Osteoblast (primary cell): ENCODE data around the gene MTFP1. TPM values are rescaled to one million over a fixed set of nuclear protein-coding genes. Genes with fewer than 3 reads are reported as not detected.

ENCODE experiments used
- DNase-seq: peaks from one replicate; pipeline ENCODE4 v3.0.0; 2011; ENCODE audit warnings: low spot score, mixed read lengths; ENCODE audit not compliant: insufficient read length; ENCODE audit errors: missing footprints
- H2AFZ ChIP-seq: 2 replicates; pipeline ENCODE4 v1.6.0; 2011; ENCODE audit warnings: mild to moderate bottlenecking, low read length
- H3K27ac ChIP-seq: 2 replicates; pipeline ENCODE4 v1.5.1; 2011; ENCODE audit warnings: mild to moderate bottlenecking, low read depth, low read length, moderate library complexity
- H3K27me3 ChIP-seq: 2 replicates; pipeline ENCODE4 v1.6.0; 2012; ENCODE audit warnings: mild to moderate bottlenecking, control low read depth, inconsistent platforms, low read length, moderate library complexity; ENCODE audit not compliant: insufficient read depth
- H3K36me3 ChIP-seq: 2 replicates; pipeline ENCODE4 v1.5.1; 2011; ENCODE audit warnings: mild to moderate bottlenecking, low read length, control low read depth, moderate library complexity; ENCODE audit not compliant: insufficient read depth
- H3K4me1 ChIP-seq: 2 replicates; pipeline ENCODE4 v1.5.1; 2011; ENCODE audit warnings: mild to moderate bottlenecking, low read length, control low read depth, moderate library complexity; ENCODE audit not compliant: insufficient read depth
- H3K4me2 ChIP-seq: 2 replicates; pipeline ENCODE4 v1.6.0; 2011; ENCODE audit warnings: mild to moderate bottlenecking, low read length; ENCODE audit not compliant: insufficient read depth
- H3K4me3 ChIP-seq: fragments of 200-600 bp; sonication (generic); 3 replicates; pipeline ENCODE4 v1.5.1; 2012; ENCODE audit warnings: mild to moderate bottlenecking, low read length, inconsistent platforms; ENCODE audit not compliant: insufficient read depth
- H3K79me2 ChIP-seq: 2 replicates; pipeline ENCODE4 v1.6.0; 2012; ENCODE audit warnings: mild to moderate bottlenecking, low read length, control low read depth, inconsistent platforms; ENCODE audit not compliant: insufficient read depth
- H3K9me3 ChIP-seq: 2 replicates; pipeline ENCODE4 v1.5.1; 2011; ENCODE audit warnings: low read depth, low read length, control low read depth
- H4K20me1 ChIP-seq: 2 replicates; pipeline ENCODE4 v1.6.0; 2012; ENCODE audit warnings: mild to moderate bottlenecking, low read length, control low read depth; ENCODE audit not compliant: insufficient read depth
- CTCF ChIP-seq: IDR thresholded peaks from 2 replicates; pipeline ENCODE4 v1.5.1; 2011; ENCODE audit warnings: mild to moderate bottlenecking, low read depth, low read length, moderate library complexity; ENCODE audit errors: extremely low read depth
- total RNA-seq: library from RNA; depleted of rRNA; stranded (reverse); fragments of >200 nt; gene quantifications from 2 replicates; pipeline ENCODE4 v1.2.3, GENCODE V29; 2012

Gene MTFP1
- total RNA-seq, 1 donor: 6.9 TPM

- no peak for TF ChIP-seq CTCF
- H3K4me2 ChIP-seq: no peak overlapping the region
- no peaks in the 10 kb centered on the region for H4K20me1 ChIP-seq
- peaks cover 14% of the 10 kb centered on the region for H3K4me1 ChIP-seq
- DNase-seq: no peak
- H3K36me3 ChIP-seq: no peaks in the 10 kb centered on the region
- H3K4me3 ChIP-seq: no peak overlapping the region
- no peak overlapping the region for H2AFZ ChIP-seq
- no peaks in the 10 kb centered on the region for H3K9me3 ChIP-seq
- H3K27me3 ChIP-seq: peaks cover 10% of the 10 kb centered on the region
- no peaks in the 10 kb centered on the region for H3K79me2 ChIP-seq
- H3K27ac ChIP-seq: no peak overlapping the region
Measured at GRCh38 chr22:30439226-30439625, 13.7 kb downstream of the MTFP1 start.

- Histone ChIP-seq H4K20me1 (no peaks in the 10 kb centered on the region), H3K9me3 (no peaks in the 10 kb centered on the region), H3K4me2 (no peak overlapping the region), H3K36me3 (no peaks in the 10 kb centered on the region), H3K4me1 (peaks cover 15% of the 10 kb centered on the region), H3K79me2 (no peaks in the 10 kb centered on the region), H3K4me3 (no peak overlapping the region), H2AFZ (no peak overlapping the region), H3K27ac (no peak overlapping the region), H3K27me3 (peaks cover 10% of the 10 kb centered on the region)
- no peak for TF ChIP-seq CTCF
- no peak for DNase-seq
Measured at GRCh38 chr22:30439836-30440235, 14.3 kb downstream of the MTFP1 start.

- H3K27ac ChIP-seq: no peak overlapping the region
- H3K27me3 ChIP-seq: peaks cover 10% of the 10 kb centered on the region
- no peak overlapping the region for H2AFZ ChIP-seq
- no peak for DNase-seq
- H3K4me1 ChIP-seq: peaks cover 24% of the 10 kb centered on the region
- H4K20me1 ChIP-seq: no peaks in the 10 kb centered on the region
- no peak overlapping the region for H3K4me2 ChIP-seq
- TF ChIP-seq CTCF: no peak
- no peaks in the 10 kb centered on the region for H3K9me3 ChIP-seq
- no peak overlapping the region for H3K4me3 ChIP-seq
- H3K36me3 ChIP-seq: no peaks in the 10 kb centered on the region
- H3K79me2 ChIP-seq: no peaks in the 10 kb centered on the region
Measured at GRCh38 chr22:30441088-30441487, 15.5 kb downstream of the MTFP1 start.

- Histone ChIP-seq H3K27ac (no peak overlapping the region), H3K4me1 (peaks cover 24% of the 10 kb centered on the region), H3K4me2 (peak overlapping the region; percentile 38), H3K79me2 (no peaks in the 10 kb centered on the region), H3K4me3 (peak overlapping the region; percentile 4), H2AFZ (peak overlapping the region; percentile 59), H4K20me1 (no peaks in the 10 kb centered on the region), H3K27me3 (peaks cover 6% of the 10 kb centered on the region), H3K36me3 (no peaks in the 10 kb centered on the region), H3K9me3 (no peaks in the 10 kb centered on the region)
- peak; percentile 92 for TF ChIP-seq CTCF
- DNase-seq: peak; percentile 97
Measured at GRCh38 chr22:30444632-30445437, 19.3 kb downstream of the MTFP1 start.
